OCI-LY1 (cell line): ENCODE measurements around the gene RFX1.
"Not testable (repeated sequence)": the region's sequence is repeated elsewhere in the genome, so short reads cannot be mapped to it uniquely, and the experiment has no call there.

Source experiments
- H2AFZ ChIP-seq: fragments of 200-600 bp; sonication (generic), shearing (Covaris generic); 2 replicates; pipeline ENCODE4 v1.6.0; 2014; ENCODE audit warnings: antibody characterized with exemption, mild to moderate bottlenecking, low read length
- H3F3A ChIP-seq: fragments of 200-600 bp; sonication (generic), shearing (Covaris generic); 2 replicates; pipeline ENCODE4 v1.6.0; 2014; ENCODE audit warnings: mild to moderate bottlenecking, antibody characterized with exemption, low read length, moderate library complexity; ENCODE audit not compliant: insufficient read depth
- H3K27ac ChIP-seq: fragments of 200-600 bp; sonication (generic); 2 replicates; pipeline ENCODE4 v1.5.1; 2014; ENCODE audit warnings: low read length, mixed run types, mild to moderate bottlenecking, low read depth; ENCODE audit not compliant: poor library complexity, severe bottlenecking
- H3K27me3 ChIP-seq: fragments of 200-600 bp; sonication (generic); 2 replicates; pipeline ENCODE4 v1.6.0; 2014; ENCODE audit warnings: antibody characterized with exemption, mild to moderate bottlenecking, low read length, moderate library complexity; ENCODE audit not compliant: insufficient read depth
- H3K36me3 ChIP-seq: fragments of 200-600 bp; sonication (generic); 2 replicates; pipeline ENCODE4 v1.6.1; 2014; ENCODE audit warnings: mild to moderate bottlenecking, antibody characterized with exemption, low read length, moderate library complexity, mixed read lengths; ENCODE audit not compliant: insufficient read depth
- H3K4me1 ChIP-seq: fragments of 200-600 bp; sonication (generic); 2 replicates; pipeline ENCODE4 v1.5.1; 2014; ENCODE audit warnings: mild to moderate bottlenecking, low read length, moderate library complexity; ENCODE audit not compliant: insufficient read depth, severe bottlenecking
- H3K4me2 ChIP-seq: fragments of 200-600 bp; sonication (generic), shearing (Covaris generic); 2 replicates; pipeline ENCODE4 v1.6.1; 2014; ENCODE audit warnings: low read length
- H3K4me3 ChIP-seq: fragments of 200-600 bp; sonication (generic); 2 replicates; pipeline ENCODE4 v1.5.1; 2014; ENCODE audit warnings: low read length, low read depth, mild to moderate bottlenecking, mixed read lengths; ENCODE audit not compliant: poor library complexity, severe bottlenecking
- H3K79me2 ChIP-seq: fragments of 200-600 bp; shearing (Covaris generic); 2 replicates; pipeline ENCODE4 v1.6.1; 2016; ENCODE audit warnings: mixed run types, low read length, mixed read lengths; ENCODE audit not compliant: insufficient read depth
- H3K9ac ChIP-seq: fragments of 200-600 bp; sonication (generic), shearing (Covaris generic); 2 replicates; pipeline ENCODE4 v1.6.1; 2014; ENCODE audit warnings: mild to moderate bottlenecking, low read length, mixed read lengths
- H3K9me2 ChIP-seq: fragments of 200-600 bp; sonication (generic), shearing (Covaris generic); 2 replicates; pipeline ENCODE4 v1.6.1; 2014; ENCODE audit warnings: low read depth, mild to moderate bottlenecking, low read length, mixed read lengths
- H3K9me3 ChIP-seq: fragments of 200-600 bp; shearing (Covaris generic); 2 replicates; pipeline ENCODE4 v1.6.1; 2014; ENCODE audit warnings: low read length, mixed read lengths
- H4K20me1 ChIP-seq: fragments of 200-600 bp; sonication (generic), shearing (Covaris generic); 2 replicates; pipeline ENCODE4 v1.6.0; 2016; ENCODE audit warnings: mild to moderate bottlenecking, low read length; ENCODE audit not compliant: insufficient read depth
- CTCF ChIP-seq: fragments of 200-600 bp; sonication (generic), shearing (Covaris generic); IDR thresholded peaks from 2 replicates; pipeline ENCODE4 v1.5.1; 2017; ENCODE audit warnings: mild to moderate bottlenecking, antibody characterized with exemption, low read length, moderate library complexity, mixed read lengths
- EZH2 ChIP-seq: fragments of 200-600 bp; sonication (generic), shearing (Covaris generic); IDR thresholded peaks from 2 replicates; pipeline ENCODE4 v1.8.0; 2017; ENCODE audit warnings: borderline replicate concordance, mixed run types, mild to moderate bottlenecking, antibody characterized with exemption, low read length, moderate library complexity, mixed read lengths

RFX1 gene

GRCh38 chr19:14039181-14039580 lies 33.1 kb upstream of the RFX1 start:
- Histone ChIP-seq H3K4me1 (peaks cover 8% of the 10 kb centered on the region), H3K27me3 (no peaks in the 10 kb centered on the region), H3K27ac (no peak overlapping the region), H2AFZ (no peak overlapping the region), H3K9ac (no peak overlapping the region), H3K4me2 (no peak overlapping the region), H4K20me1 (no peaks in the 10 kb centered on the region), H3K9me2 (no peaks in the 10 kb centered on the region), H3F3A (no peaks in the 10 kb centered on the region), H3K36me3 (no peaks in the 10 kb centered on the region), H3K9me3 (no peaks in the 10 kb centered on the region), H3K79me2 (no peaks in the 10 kb centered on the region), H3K4me3 (no peak overlapping the region)
- no peak for TF ChIP-seq CTCF
- no peak for TF ChIP-seq EZH2

GRCh38 chr19:14035706-14036105 lies 29.6 kb upstream of the RFX1 start:
- Histone ChIP-seq H2AFZ (no peak overlapping the region), H3K9me3 (no peaks in the 10 kb centered on the region), H3K9me2 (no peaks in the 10 kb centered on the region), H3K4me1 (peaks cover 11% of the 10 kb centered on the region), H4K20me1 (no peaks in the 10 kb centered on the region), H3K27ac (no peak overlapping the region), H3K27me3 (0 out of 2 replicates have a peak, but pooled peaks cover under 1% of the 10 kb centered on the region), H3K4me2 (no peak overlapping the region), H3F3A (no peaks in the 10 kb centered on the region), H3K4me3 (no peak overlapping the region), H3K9ac (no peak overlapping the region), H3K79me2 (no peaks in the 10 kb centered on the region), H3K36me3 (no peaks in the 10 kb centered on the region)
- TF ChIP-seq CTCF (no peak), EZH2 (no peak)

GRCh38 chr19:14035159-14035558 lies 29.0 kb upstream of the RFX1 start:
- H3K4me1 ChIP-seq = peaks cover 11% of the 10 kb centered on the region
- not testable (repeated sequence) for H3K9ac ChIP-seq, H3K79me2 ChIP-seq, H2AFZ ChIP-seq, H3K4me3 ChIP-seq, H4K20me1 ChIP-seq, H3K9me2 ChIP-seq, H3K36me3 ChIP-seq, H3K4me2 ChIP-seq, H3F3A ChIP-seq, H3K27ac ChIP-seq, H3K27me3 ChIP-seq, H3K9me3 ChIP-seq

GRCh38 chr19:14033946-14034345 lies 27.8 kb upstream of the RFX1 start:
- no peaks in the 10 kb centered on the region for H4K20me1 ChIP-seq
- no peaks in the 10 kb centered on the region for H3K36me3 ChIP-seq
- no peaks in the 10 kb centered on the region for H3K9me2 ChIP-seq
- H3K9me3 ChIP-seq = no peaks in the 10 kb centered on the region
- no peak overlapping the region for H3K4me3 ChIP-seq
- no peak overlapping the region for H3K4me2 ChIP-seq
- no peak overlapping the region for H3K27ac ChIP-seq
- peaks cover 5% of the 10 kb centered on the region; the same call in 1 of the 2 replicates for H3K27me3 ChIP-seq
- H2AFZ ChIP-seq = no peak overlapping the region
- H3F3A ChIP-seq = no peaks in the 10 kb centered on the region
- TF ChIP-seq CTCF (no peak), EZH2 (no peak)
- H3K79me2 ChIP-seq = no peaks in the 10 kb centered on the region
- H3K9ac ChIP-seq = no peak overlapping the region
- peaks cover 11% of the 10 kb centered on the region for H3K4me1 ChIP-seq
